CD14-positive monocyte (primary cell): Measurements from ENCODE around the gene DUSP3. TPM values are rescaled to one million over a fixed set of nuclear protein-coding genes. Genes with fewer than 3 reads are reported as not detected.

Source experiments
- DNase-seq, 3 donors: peaks; one replicate each; pipeline ENCODE4 v3.0.0-alpha.2; 2011 to 2022
- H2AFZ ChIP-seq: 2 replicates; pipeline ENCODE4 v1.6.0; 2012; ENCODE audit warnings: mild to moderate bottlenecking, low read depth, low read length, inconsistent platforms; ENCODE audit not compliant: insufficient read depth, poor library complexity, severe bottlenecking
- H3K27ac ChIP-seq, 2 donors: 1 replicate in 1 of 2; 2 replicates in 1 of 2; pipeline ENCODE4 v1.5.1; 2012 to 2013; ENCODE audit warnings: low read length in 2 of 2, control low read depth in 1 of 2, inconsistent platforms in 1 of 2, low read depth in 1 of 2, mild to moderate bottlenecking in 1 of 2
- H3K27me3 ChIP-seq, 2 donors: one replicate each; pipeline versions ENCODE4 v1.6.0 to v1.6.1; 2011 to 2013; ENCODE audit warnings: low read length in 2 of 2; ENCODE audit not compliant: control insufficient read depth in 2 of 2, insufficient read depth in 2 of 2
- H3K36me3 ChIP-seq, 2 donors: replicated peaks in 1 of 2; 1 replicate in 1 of 2; 2 replicates in 1 of 2; pipeline versions ENCODE4 v1.5.1 to v1.6.1; 2012 to 2013; ENCODE audit warnings: low read length in 2 of 2, control low read depth in 1 of 2, inconsistent platforms in 1 of 2, mild to moderate bottlenecking in 1 of 2; ENCODE audit not compliant: insufficient read depth in 2 of 2, control insufficient read depth in 1 of 2
- H3K4me1 ChIP-seq, 2 donors: 1 replicate in 1 of 2; 2 replicates in 1 of 2; pipeline versions ENCODE4 v1.5.1 to v1.6.1; 2012 to 2013; ENCODE audit warnings: low read length in 2 of 2, control low read depth in 1 of 2, inconsistent platforms in 1 of 2, mild to moderate bottlenecking in 1 of 2, moderate library complexity in 1 of 2; ENCODE audit not compliant: insufficient read depth in 2 of 2, control insufficient read depth in 1 of 2
- H3K4me2 ChIP-seq: replicated peaks from 2 replicates; pipeline ENCODE3; 2012; ENCODE audit warnings: low read length, moderate library complexity, mild to moderate bottlenecking; ENCODE audit not compliant: poor library complexity, severe bottlenecking; ENCODE audit errors: extremely low read depth
- H3K4me3 ChIP-seq, 3 experiments: fragments of 200-600 bp in 1 of 3; sonication (generic) in 1 of 3; replicated peaks in 1 of 3; 1 replicate in 2 of 3; 2 replicates in 1 of 3; pipeline ENCODE4 v1.5.1; 2011 to 2013; ENCODE audit warnings: low read length in 3 of 3, mild to moderate bottlenecking in 3 of 3, control low read depth in 2 of 3, low read depth in 2 of 3, inconsistent platforms in 1 of 3, moderate library complexity in 1 of 3
- H3K79me2 ChIP-seq: 2 replicates; pipeline ENCODE4 v1.6.0; 2012; ENCODE audit warnings: mild to moderate bottlenecking, control low read depth, inconsistent platforms, low read length, moderate library complexity; ENCODE audit not compliant: insufficient read depth
- H3K9ac ChIP-seq: 2 replicates; pipeline ENCODE4 v1.6.0; 2017; ENCODE audit warnings: low read length, mild to moderate bottlenecking; ENCODE audit not compliant: insufficient read depth, poor library complexity, severe bottlenecking
- H3K9me3 ChIP-seq, 2 donors: replicated peaks in 1 of 2; 1 replicate in 1 of 2; 2 replicates in 1 of 2; pipeline versions ENCODE4 v1.5.1 to v1.6.1; 2012 to 2013; ENCODE audit warnings: low read length in 2 of 2, control low read depth in 1 of 2; ENCODE audit not compliant: control insufficient read depth in 1 of 2, insufficient read depth in 1 of 2
- H4K20me1 ChIP-seq: 2 replicates; pipeline ENCODE4 v1.6.0; 2012; ENCODE audit warnings: mild to moderate bottlenecking, low read length, control low read depth, moderate library complexity; ENCODE audit not compliant: insufficient read depth
- H3K27ac Mint-ChIP-seq, 7 donors: one replicate each; pipeline ENCODE4 v1.8.0; 2020; ENCODE audit warnings: mild to moderate bottlenecking in 7 of 7, mixed read lengths in 7 of 7, moderate library complexity in 6 of 7, inconsistent platforms in 2 of 7
- H3K27me3 Mint-ChIP-seq, 3 donors: one replicate each; pipeline ENCODE4 v1.8.0; 2021 to 2022; ENCODE audit warnings: low read depth in 3 of 3, mild to moderate bottlenecking in 3 of 3, mixed read lengths in 3 of 3, moderate library complexity in 3 of 3, inconsistent platforms in 1 of 3
- H3K36me3 Mint-ChIP-seq, 2 donors: one replicate each; pipeline ENCODE4 v1.8.0; 2020; ENCODE audit warnings: mixed read lengths in 2 of 2, inconsistent platforms in 1 of 2, mild to moderate bottlenecking in 1 of 2
- H3K4me1 Mint-ChIP-seq: one replicate; pipeline ENCODE4 v1.8.0; 2020; ENCODE audit warnings: mild to moderate bottlenecking, mixed read lengths
- H3K4me3 Mint-ChIP-seq, 2 donors: one replicate each; pipeline ENCODE4 v1.8.0; 2020; ENCODE audit warnings: mild to moderate bottlenecking in 2 of 2, mixed read lengths in 2 of 2, moderate library complexity in 1 of 2
- H3K9me3 Mint-ChIP-seq, 7 donors: one replicate each; pipeline ENCODE4 v1.8.0; 2020 to 2022; ENCODE audit warnings: mixed read lengths in 7 of 7, mild to moderate bottlenecking in 6 of 7, moderate library complexity in 6 of 7, inconsistent platforms in 2 of 7
- CTCF ChIP-seq: fragments of 200-600 bp; IDR thresholded peaks from one replicate; pipeline ENCODE4 v1.8.0; 2022; ENCODE audit warnings: antibody characterized with exemption, mild to moderate bottlenecking
- WGBS: methylation state at CpG from one replicate; pipeline ENCODE4 v1.1.5; 2013; ENCODE audit warnings: missing lambda C conversion rate; ENCODE audit not compliant: insufficient coverage; 5-methylcytosine and 5-hydroxymethylcytosine counted together
- intact Hi-C, 2 donors: fragments of 100-400 bp; cut with micrococcal nuclease; formaldehyde crosslinking; loops; one replicate each; pipeline versions ENCODE4 v1.15.0 to v1.15.1; 2023
- polyA plus RNA-seq, 3 donors: library from polyadenylated mRNA; depleted of rRNA in 1 of 3; unstranded in 2 of 3; stranded (reverse) in 1 of 3; fragments of 300-500 nt in 2 of 3; fragments of >200 nt in 1 of 3; fragmentation: Illumina TruSeq in 2 of 3; gene quantifications; 1 replicate in 2 of 3; 2 replicates in 1 of 3; pipeline ENCODE4 v1.2.3, GENCODE V29; 2012 to 2021

Gene DUSP3
- polyA plus RNA-seq, 3 donors, result 36.7 to 78.5 (median 58.9) TPM

- no peak overlapping the region for H3K4me2 ChIP-seq
- no peak overlapping the region for H3K4me3 Mint-ChIP-seq
- peaks cover 4 to 9% (median 8%) of the 10 kb centered on the region in 3 donors for H3K27me3 Mint-ChIP-seq
- peaks cover 0 to 6% of the 10 kb centered on the region in 2 donors for H3K9me3 ChIP-seq
- peaks cover 0 to 2% of the 10 kb centered on the region in 2 donors for H3K27me3 ChIP-seq
- H4K20me1 ChIP-seq, result no peaks in the 10 kb centered on the region
- no peak overlapping the region for H3K9ac ChIP-seq
- H3K36me3 Mint-ChIP-seq, result no peaks in the 10 kb centered on the region
- H3K79me2 ChIP-seq, result no peaks in the 10 kb centered on the region
- H3K36me3 ChIP-seq, result no peaks in the 10 kb centered on the region
- peaks cover 4 to 15% (median 10%) of the 10 kb centered on the region in 7 donors for H3K9me3 Mint-ChIP-seq
- peaks cover 6% of the 10 kb centered on the region for H3K4me1 Mint-ChIP-seq
- H3K4me1 ChIP-seq, result peaks cover 0 to 6% of the 10 kb centered on the region in 2 donors
- H3K27ac ChIP-seq, result no peak overlapping the region
- H2AFZ ChIP-seq, result no peak overlapping the region
- no peak overlapping the region for H3K27ac Mint-ChIP-seq
- TF ChIP-seq CTCF, result no peak
- H3K4me3 ChIP-seq, result no peak overlapping the region
- intact Hi-C loops, result no loop called here
- no peak for DNase-seq
- WGBS, result 95% methylated on average over 2 of the region's 2 CpGs
Measured at GRCh38 chr17:43737722-43738121, 41.1 kb downstream of the DUSP3 start.

DNA sequence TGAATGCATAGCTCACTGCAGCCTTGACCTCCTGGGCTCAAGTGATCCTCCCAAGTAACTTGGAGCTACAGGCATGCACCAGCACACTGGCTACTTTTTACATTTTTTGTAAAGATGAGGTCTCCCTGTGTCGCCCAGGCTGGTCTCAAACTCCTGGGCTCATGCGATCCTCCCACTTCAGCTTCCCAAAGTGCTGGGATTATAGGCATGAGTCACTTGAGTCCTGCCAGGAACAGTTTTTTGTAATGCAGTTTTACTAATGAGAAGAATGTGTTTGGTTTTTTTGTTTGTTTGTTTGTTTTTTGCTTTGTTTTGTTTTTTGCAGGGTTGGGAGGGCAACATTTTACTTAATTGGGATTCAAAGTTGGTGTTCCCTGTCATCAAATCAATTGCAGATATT is 42.4 kb downstream of the DUSP3 start:
- Histone ChIP-seq H3K27me3 (peaks cover 0 to 2% of the 10 kb centered on the region in 2 donors), H3K4me2 (no peak overlapping the region), H4K20me1 (no peaks in the 10 kb centered on the region), H3K79me2 (no peaks in the 10 kb centered on the region), H3K36me3 (no peaks in the 10 kb centered on the region), H3K4me3 (no peak overlapping the region), H3K4me1 (peaks cover 0 to 3% of the 10 kb centered on the region in 2 donors), H3K27ac (no peak overlapping the region), H2AFZ (no peak overlapping the region), H3K9me3 (no peaks in the 10 kb centered on the region), H3K9ac (no peak overlapping the region)
- WGBS, result 100% methylated on average over 1 of the region's 2 CpGs
- H3K4me1 Mint-ChIP-seq, result peaks cover under 1% of the 10 kb centered on the region
- intact Hi-C loops, result no loop called here
- peaks cover 0 to 7% (median 2%) of the 10 kb centered on the region in 7 donors for H3K9me3 Mint-ChIP-seq
- DNase-seq, result no peak
- no peak overlapping the region for H3K4me3 Mint-ChIP-seq
- no peak overlapping the region for H3K27ac Mint-ChIP-seq
- no peaks in the 10 kb centered on the region for H3K36me3 Mint-ChIP-seq
- no peak for TF ChIP-seq CTCF
- peaks cover 5 to 9% (median 8%) of the 10 kb centered on the region in 3 donors for H3K27me3 Mint-ChIP-seq
